Measurements from ENCODE around the gene NUDC. TPM values are rescaled to one million over a fixed set of nuclear protein-coding genes. Genes with fewer than 3 reads are reported as not detected.

Gene NUDC
- total and polyA plus RNA-seq, 2 of the 13 experiments (the other 11 are each of a cell fraction or from before 2014, with no cell fraction given) = 34.7 to 104 TPM

DNA sequence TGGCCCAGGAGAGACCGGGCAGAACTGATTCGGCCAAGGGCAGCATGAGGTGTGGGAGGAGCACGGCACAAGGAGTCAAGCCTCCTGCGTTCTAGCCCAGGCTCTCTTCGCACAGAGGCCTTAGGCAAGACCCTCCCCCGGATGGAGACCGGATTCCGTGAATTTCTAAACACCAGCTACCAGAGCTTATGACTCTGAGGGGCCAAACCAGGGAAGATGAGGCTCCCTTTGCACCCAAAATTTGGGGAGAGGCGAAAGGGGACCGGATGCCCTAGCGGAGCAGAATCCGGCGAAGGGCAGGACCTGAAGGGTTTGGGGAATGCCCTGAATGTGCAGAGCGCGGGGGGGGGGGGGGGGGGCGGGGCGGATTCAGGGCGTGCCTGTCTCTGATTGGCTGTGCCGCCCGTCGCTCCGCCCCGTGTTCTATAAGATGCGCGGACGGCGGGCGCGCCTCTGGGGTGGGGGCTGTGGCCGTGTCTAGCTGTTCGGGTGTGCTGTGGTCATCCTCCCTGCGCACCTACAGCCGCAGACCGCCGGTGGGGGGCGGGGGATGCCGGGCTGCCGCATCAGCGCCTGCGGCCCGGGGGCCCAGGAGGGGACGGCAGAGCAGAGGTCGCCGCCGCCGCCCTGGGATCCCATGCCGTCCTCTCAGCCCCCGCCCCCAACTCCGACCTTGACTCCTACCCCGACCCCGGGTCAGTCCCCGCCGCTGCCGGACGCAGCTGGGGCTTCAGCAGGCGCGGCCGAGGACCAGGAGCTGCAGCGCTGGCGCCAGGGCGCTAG is 71.9 kb downstream of the NUDC start, which contains the start of gene TRNP1 (continued):
- TF ChIP-seq, protein P1, sequence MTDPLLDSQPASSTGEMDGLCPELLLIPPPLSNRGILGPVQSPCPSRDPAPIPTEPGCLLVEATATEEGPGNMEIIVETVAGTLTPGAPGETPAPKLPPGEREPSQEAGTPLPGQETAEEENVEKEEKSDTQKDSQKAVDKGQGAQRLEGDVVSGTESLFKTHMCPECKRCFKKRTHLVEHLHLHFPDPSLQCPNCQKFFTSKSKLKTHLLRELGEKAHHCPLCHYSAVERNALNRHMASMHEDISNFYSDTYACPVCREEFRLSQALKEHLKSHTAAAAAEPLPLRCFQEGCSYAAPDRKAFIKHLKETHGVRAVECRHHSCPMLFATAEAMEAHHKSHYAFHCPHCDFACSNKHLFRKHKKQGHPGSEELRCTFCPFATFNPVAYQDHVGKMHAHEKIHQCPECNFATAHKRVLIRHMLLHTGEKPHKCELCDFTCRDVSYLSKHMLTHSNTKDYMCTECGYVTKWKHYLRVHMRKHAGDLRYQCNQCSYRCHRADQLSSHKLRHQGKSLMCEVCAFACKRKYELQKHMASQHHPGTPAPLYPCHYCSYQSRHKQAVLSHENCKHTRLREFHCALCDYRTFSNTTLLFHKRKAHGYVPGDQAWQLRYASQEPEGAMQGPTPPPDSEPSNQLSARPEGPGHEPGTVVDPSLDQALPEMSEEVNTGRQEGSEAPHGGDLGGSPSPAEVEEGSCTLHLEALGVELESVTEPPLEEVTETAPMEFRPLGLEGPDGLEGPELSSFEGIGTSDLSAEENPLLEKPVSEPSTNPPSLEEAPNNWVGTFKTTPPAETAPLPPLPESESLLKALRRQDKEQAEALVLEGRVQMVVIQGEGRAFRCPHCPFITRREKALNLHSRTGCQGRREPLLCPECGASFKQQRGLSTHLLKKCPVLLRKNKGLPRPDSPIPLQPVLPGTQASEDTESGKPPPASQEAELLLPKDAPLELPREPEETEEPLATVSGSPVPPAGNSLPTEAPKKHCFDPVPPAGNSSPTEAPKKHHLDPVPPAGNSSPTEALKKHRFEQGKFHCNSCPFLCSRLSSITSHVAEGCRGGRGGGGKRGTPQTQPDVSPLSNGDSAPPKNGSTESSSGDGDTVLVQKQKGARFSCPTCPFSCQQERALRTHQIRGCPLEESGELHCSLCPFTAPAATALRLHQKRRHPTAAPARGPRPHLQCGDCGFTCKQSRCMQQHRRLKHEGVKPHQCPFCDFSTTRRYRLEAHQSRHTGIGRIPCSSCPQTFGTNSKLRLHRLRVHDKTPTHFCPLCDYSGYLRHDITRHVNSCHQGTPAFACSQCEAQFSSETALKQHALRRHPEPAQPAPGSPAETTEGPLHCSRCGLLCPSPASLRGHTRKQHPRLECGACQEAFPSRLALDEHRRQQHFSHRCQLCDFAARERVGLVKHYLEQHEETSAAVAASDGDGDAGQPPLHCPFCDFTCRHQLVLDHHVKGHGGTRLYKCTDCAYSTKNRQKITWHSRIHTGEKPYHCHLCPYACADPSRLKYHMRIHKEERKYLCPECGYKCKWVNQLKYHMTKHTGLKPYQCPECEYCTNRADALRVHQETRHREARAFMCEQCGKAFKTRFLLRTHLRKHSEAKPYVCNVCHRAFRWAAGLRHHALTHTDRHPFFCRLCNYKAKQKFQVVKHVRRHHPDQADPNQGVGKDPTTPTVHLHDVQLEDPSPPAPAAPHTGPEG (CRISPR knock-in tag; IDR thresholded peaks at IDR 0.05) = peak; percentile 88
- TF ChIP-seq, protein P2, sequence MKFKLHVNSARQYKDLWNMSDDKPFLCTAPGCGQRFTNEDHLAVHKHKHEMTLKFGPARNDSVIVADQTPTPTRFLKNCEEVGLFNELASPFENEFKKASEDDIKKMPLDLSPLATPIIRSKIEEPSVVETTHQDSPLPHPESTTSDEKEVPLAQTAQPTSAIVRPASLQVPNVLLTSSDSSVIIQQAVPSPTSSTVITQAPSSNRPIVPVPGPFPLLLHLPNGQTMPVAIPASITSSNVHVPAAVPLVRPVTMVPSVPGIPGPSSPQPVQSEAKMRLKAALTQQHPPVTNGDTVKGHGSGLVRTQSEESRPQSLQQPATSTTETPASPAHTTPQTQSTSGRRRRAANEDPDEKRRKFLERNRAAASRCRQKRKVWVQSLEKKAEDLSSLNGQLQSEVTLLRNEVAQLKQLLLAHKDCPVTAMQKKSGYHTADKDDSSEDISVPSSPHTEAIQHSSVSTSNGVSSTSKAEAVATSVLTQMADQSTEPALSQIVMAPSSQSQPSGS (CRISPR knock-in tag; IDR thresholded peaks at IDR 0.05) = peak; percentile 83
- TF ChIP-seq ZNF709 (CRISPR knock-in tag; IDR thresholded peaks at IDR 0.05) (peak; percentile 72; the same call in 1 of the 2 replicates), ZSCAN20 (CRISPR knock-in tag; IDR thresholded peaks at IDR 0.05; ENCODE audit: borderline replicate concordance) (peak; percentile 93; the same call in 1 of the 2 replicates), ZFP37 (CRISPR knock-in tag; IDR thresholded peaks at IDR 0.05; ENCODE audit: borderline replicate concordance) (peak; percentile 60; the same call in 1 of the 2 replicates), ZNF382 (CRISPR knock-in tag; IDR thresholded peaks at IDR 0.05; ENCODE audit: borderline replicate concordance) (no peak), NR2F1 (CRISPR knock-in tag; IDR thresholded peaks at IDR 0.05) (peak; percentile 92 to 97), ZNF331 (CRISPR knock-in tag; IDR thresholded peaks at IDR 0.05) (peak; percentile 52; the same call in 1 of the 2 replicates), KDM2A (CRISPR knock-in tag; IDR thresholded peaks at IDR 0.05; ENCODE audit: borderline replicate concordance, low read depth) (peak; percentile 64; the same call in 1 of the 2 replicates), ZNF3 (CRISPR knock-in tag; IDR thresholded peaks at IDR 0.05) (0 out of 2 replicates have a peak, but pooled peaks have one; percentile 10)
- TF ChIP-seq, protein P3, sequence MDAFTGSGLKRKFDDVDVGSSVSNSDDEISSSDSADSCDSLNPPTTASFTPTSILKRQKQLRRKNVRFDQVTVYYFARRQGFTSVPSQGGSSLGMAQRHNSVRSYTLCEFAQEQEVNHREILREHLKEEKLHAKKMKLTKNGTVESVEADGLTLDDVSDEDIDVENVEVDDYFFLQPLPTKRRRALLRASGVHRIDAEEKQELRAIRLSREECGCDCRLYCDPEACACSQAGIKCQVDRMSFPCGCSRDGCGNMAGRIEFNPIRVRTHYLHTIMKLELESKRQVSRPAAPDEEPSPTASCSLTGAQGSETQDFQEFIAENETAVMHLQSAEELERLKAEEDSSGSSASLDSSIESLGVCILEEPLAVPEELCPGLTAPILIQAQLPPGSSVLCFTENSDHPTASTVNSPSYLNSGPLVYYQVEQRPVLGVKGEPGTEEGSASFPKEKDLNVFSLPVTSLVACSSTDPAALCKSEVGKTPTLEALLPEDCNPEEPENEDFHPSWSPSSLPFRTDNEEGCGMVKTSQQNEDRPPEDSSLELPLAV (CRISPR knock-in tag; conservative IDR thresholded peaks at IDR 0.05; ENCODE audit: low read depth) = no peak; the same call in 1 of the 2 replicates
- TF ChIP-seq, protein P4, sequence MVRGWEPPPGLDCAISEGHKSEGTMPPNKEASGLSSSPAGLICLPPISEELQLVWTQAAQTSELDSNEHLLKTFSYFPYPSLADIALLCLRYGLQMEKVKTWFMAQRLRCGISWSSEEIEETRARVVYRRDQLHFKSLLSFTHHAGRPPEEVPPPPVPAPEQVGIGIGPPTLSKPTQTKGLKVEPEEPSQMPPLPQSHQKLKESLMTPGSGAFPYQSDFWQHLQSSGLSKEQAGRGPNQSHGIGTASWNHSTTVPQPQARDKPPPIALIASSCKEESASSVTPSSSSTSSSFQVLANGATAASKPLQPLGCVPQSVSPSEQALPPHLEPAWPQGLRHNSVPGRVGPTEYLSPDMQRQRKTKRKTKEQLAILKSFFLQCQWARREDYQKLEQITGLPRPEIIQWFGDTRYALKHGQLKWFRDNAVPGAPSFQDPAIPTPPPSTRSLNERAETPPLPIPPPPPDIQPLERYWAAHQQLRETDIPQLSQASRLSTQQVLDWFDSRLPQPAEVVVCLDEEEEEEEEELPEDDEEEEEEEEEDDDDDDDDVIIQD (CRISPR knock-in tag; IDR thresholded peaks at IDR 0.05; ENCODE audit: low read depth) = no peak
- TF ChIP-seq, protein P5, sequence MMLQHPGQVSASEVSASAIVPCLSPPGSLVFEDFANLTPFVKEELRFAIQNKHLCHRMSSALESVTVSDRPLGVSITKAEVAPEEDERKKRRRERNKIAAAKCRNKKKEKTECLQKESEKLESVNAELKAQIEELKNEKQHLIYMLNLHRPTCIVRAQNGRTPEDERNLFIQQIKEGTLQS (CRISPR knock-in tag; IDR thresholded peaks at IDR 0.05) = peak; percentile 86
- TF ChIP-seq, protein P6, sequence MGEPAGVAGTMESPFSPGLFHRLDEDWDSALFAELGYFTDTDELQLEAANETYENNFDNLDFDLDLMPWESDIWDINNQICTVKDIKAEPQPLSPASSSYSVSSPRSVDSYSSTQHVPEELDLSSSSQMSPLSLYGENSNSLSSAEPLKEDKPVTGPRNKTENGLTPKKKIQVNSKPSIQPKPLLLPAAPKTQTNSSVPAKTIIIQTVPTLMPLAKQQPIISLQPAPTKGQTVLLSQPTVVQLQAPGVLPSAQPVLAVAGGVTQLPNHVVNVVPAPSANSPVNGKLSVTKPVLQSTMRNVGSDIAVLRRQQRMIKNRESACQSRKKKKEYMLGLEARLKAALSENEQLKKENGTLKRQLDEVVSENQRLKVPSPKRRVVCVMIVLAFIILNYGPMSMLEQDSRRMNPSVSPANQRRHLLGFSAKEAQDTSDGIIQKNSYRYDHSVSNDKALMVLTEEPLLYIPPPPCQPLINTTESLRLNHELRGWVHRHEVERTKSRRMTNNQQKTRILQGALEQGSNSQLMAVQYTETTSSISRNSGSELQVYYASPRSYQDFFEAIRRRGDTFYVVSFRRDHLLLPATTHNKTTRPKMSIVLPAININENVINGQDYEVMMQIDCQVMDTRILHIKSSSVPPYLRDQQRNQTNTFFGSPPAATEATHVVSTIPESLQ (CRISPR knock-in tag; conservative IDR thresholded peaks at IDR 0.05) = no peak

All from HepG2 (cell line).